WTC11 (cell line): ENCODE data around the gene SIPA1L2. TPM values are rescaled to one million over a fixed set of nuclear protein-coding genes. Genes with fewer than 3 reads are reported as not detected.
A peak's percentile ranks its signal among the peaks of the same experiment; 100 is the strongest.

Source experiments
- ATAC-seq: fragments of 200-7000 bp; cut with Tn5 transposase; 2 replicates; pipeline ENCODE4 v1.10.0; 2021; ENCODE audit warnings: mild to moderate bottlenecking, moderate library complexity
- CTCF ChIA-PET: fragments of 300-600 bp; sonication (Branson Sonifier 250); formaldehyde crosslinking; loops from one replicate; lab custom pipeline; 2021; ENCODE audit warnings: antibody characterized with exemption; lab: Charles Lee
- POLR2A ChIA-PET: fragments of 350-600 bp; sonication (Branson Sonifier 250); formaldehyde crosslinking; loops from one replicate; lab custom pipeline; 2021; ENCODE audit warnings: antibody characterized with exemption; lab: Charles Lee
- DNase-seq: peaks from one replicate; pipeline ENCODE4 v3.0.0; 2021; ENCODE audit warnings: low spot score
- H3K27ac Mint-ChIP-seq: 2 replicates; pipeline ENCODE4 v1.8.0; 2021; ENCODE audit warnings: mixed read lengths
- H3K27me3 Mint-ChIP-seq: 2 replicates; pipeline ENCODE4 v1.8.0; 2021; ENCODE audit warnings: low read depth, mild to moderate bottlenecking, moderate library complexity, mixed read lengths
- H3K36me3 Mint-ChIP-seq: 2 replicates; pipeline ENCODE4 v1.8.0; 2021; ENCODE audit warnings: mixed read lengths
- H3K4me1 Mint-ChIP-seq: 2 replicates; pipeline ENCODE4 v1.8.0; 2022; ENCODE audit warnings: mixed read lengths
- H3K4me3 Mint-ChIP-seq: 2 replicates; pipeline ENCODE4 v1.8.0; 2021; ENCODE audit warnings: mild to moderate bottlenecking, moderate library complexity, mixed read lengths
- H3K9me3 Mint-ChIP-seq: 2 replicates; pipeline ENCODE4 v1.8.0; 2021; ENCODE audit warnings: mixed read lengths
- ATF1 ChIP-seq: sonication (generic); formaldehyde crosslinking; IDR thresholded peaks from 2 replicates; pipeline ENCODE4 v1.8.1; 2023; ENCODE audit warnings: mild to moderate bottlenecking, moderate library complexity, missing genetic modification reagents
- CREB1 ChIP-seq: sonication (generic); formaldehyde crosslinking; IDR thresholded peaks from 2 replicates; pipeline ENCODE4 v1.8.0; 2023; ENCODE audit warnings: mild to moderate bottlenecking, missing genetic modification reagents
- CREM ChIP-seq: sonication (generic); formaldehyde crosslinking; IDR thresholded peaks from 2 replicates; pipeline ENCODE4 v1.8.1; 2022; ENCODE audit warnings: mild to moderate bottlenecking, missing genetic modification reagents, moderate library complexity
- ETV6 ChIP-seq: sonication (generic); formaldehyde crosslinking; IDR thresholded peaks from 2 replicates; pipeline ENCODE4 v1.8.1; 2022; ENCODE audit warnings: mild to moderate bottlenecking, missing genetic modification reagents
- FOXK1 ChIP-seq: sonication (generic); formaldehyde crosslinking; IDR thresholded peaks from 2 replicates; pipeline ENCODE4 v1.8.0; 2022; ENCODE audit warnings: mild to moderate bottlenecking, moderate library complexity, missing genetic modification reagents
- GABPB1 ChIP-seq: sonication (generic); formaldehyde crosslinking; IDR thresholded peaks from 2 replicates; pipeline ENCODE4 v1.8.1; 2023; ENCODE audit warnings: mild to moderate bottlenecking, missing genetic modification reagents
- GTF2I ChIP-seq: fragments of 250-450 bp; sonication (Bioruptor Pico); conservative IDR thresholded peaks from 2 replicates; pipeline ENCODE4 v1.4.0; 2021; ENCODE audit warnings: mild to moderate bottlenecking
- MXD4 ChIP-seq: fragments of 250-450 bp; sonication (Bioruptor Pico); IDR thresholded peaks from 2 replicates; pipeline ENCODE4 v1.8.0; 2021; ENCODE audit warnings: mild to moderate bottlenecking, moderate library complexity, borderline replicate concordance
- MYBL2 ChIP-seq: sonication (generic); formaldehyde crosslinking; IDR thresholded peaks from 2 replicates; pipeline ENCODE4 v1.8.1; 2023; ENCODE audit warnings: mild to moderate bottlenecking, moderate library complexity, missing genetic modification reagents
- OVOL2 ChIP-seq: fragments of 250-450 bp; sonication (Bioruptor Pico); IDR thresholded peaks from 2 replicates; pipeline ENCODE4 v1.9.0; 2021; ENCODE audit warnings: mild to moderate bottlenecking, borderline replicate concordance
- ZBTB21 ChIP-seq: sonication (generic); formaldehyde crosslinking; IDR thresholded peaks from 2 replicates; pipeline ENCODE4 v1.8.1; 2023; ENCODE audit warnings: mild to moderate bottlenecking, missing genetic modification reagents, borderline replicate concordance
- ZNF317 ChIP-seq: sonication (generic); formaldehyde crosslinking; IDR thresholded peaks from 2 replicates; pipeline ENCODE4 v1.8.1; 2023; ENCODE audit warnings: low read depth, mild to moderate bottlenecking, moderate library complexity, missing genetic modification reagents, borderline replicate concordance
- ZNF671 ChIP-seq: fragments of 250-450 bp; sonication (Bioruptor Pico); IDR thresholded peaks from 2 replicates; pipeline ENCODE4 v1.8.0; 2021; ENCODE audit warnings: mild to moderate bottlenecking
- total RNA-seq: library from RNA; stranded (reverse); gene quantifications from 3 replicates; pipeline ENCODE4 v1.2.3, GENCODE V29; 2021
- TF ChIP-seq, protein P1 (sequence below): fragments of 200-600 bp; IDR thresholded peaks from 2 replicates; pipeline ENCODE4 v1.8.0; 2022; ENCODE audit warnings: antibody characterized with exemption
- TF ChIP-seq, protein P2 (sequence below): sonication (generic); formaldehyde crosslinking; IDR thresholded peaks from 2 replicates; pipeline ENCODE4 v1.8.0; 2022; ENCODE audit warnings: mild to moderate bottlenecking, missing genetic modification reagents
- TF ChIP-seq, protein P3 (sequence below): fragments of 250-450 bp; sonication (Bioruptor Pico); IDR thresholded peaks from 2 replicates; pipeline ENCODE4 v1.8.0; 2021; ENCODE audit warnings: mild to moderate bottlenecking
- TF ChIP-seq, protein P4 (sequence below): sonication (generic); formaldehyde crosslinking; IDR thresholded peaks from 2 replicates; pipeline ENCODE4 v1.8.1; 2023; ENCODE audit warnings: mild to moderate bottlenecking, missing genetic modification reagents
- TF ChIP-seq, protein P5 (sequence below): sonication (generic); formaldehyde crosslinking; IDR thresholded peaks from 2 replicates; pipeline ENCODE4 v1.8.1; 2023; ENCODE audit warnings: mild to moderate bottlenecking, missing genetic modification reagents, moderate library complexity
- TF ChIP-seq, protein P6 (sequence below): sonication (generic); formaldehyde crosslinking; IDR thresholded peaks from 2 replicates; pipeline ENCODE4 v1.8.1; 2022; ENCODE audit warnings: mild to moderate bottlenecking, moderate library complexity, missing genetic modification reagents
- TF ChIP-seq, protein P7 (sequence below): fragments of 250-450 bp; sonication (Bioruptor Pico); IDR thresholded peaks from 2 replicates; pipeline ENCODE4 v1.9.0; 2021; ENCODE audit warnings: mild to moderate bottlenecking
- TF ChIP-seq, protein P8 (sequence below): sonication (generic); formaldehyde crosslinking; IDR thresholded peaks from 2 replicates; pipeline ENCODE4 v1.8.1; 2023; ENCODE audit warnings: mild to moderate bottlenecking, missing genetic modification reagents, moderate library complexity

SIPA1L2 gene
- total RNA-seq, 1 experiment from 2014 or later, result 14.3 TPM

DNA sequence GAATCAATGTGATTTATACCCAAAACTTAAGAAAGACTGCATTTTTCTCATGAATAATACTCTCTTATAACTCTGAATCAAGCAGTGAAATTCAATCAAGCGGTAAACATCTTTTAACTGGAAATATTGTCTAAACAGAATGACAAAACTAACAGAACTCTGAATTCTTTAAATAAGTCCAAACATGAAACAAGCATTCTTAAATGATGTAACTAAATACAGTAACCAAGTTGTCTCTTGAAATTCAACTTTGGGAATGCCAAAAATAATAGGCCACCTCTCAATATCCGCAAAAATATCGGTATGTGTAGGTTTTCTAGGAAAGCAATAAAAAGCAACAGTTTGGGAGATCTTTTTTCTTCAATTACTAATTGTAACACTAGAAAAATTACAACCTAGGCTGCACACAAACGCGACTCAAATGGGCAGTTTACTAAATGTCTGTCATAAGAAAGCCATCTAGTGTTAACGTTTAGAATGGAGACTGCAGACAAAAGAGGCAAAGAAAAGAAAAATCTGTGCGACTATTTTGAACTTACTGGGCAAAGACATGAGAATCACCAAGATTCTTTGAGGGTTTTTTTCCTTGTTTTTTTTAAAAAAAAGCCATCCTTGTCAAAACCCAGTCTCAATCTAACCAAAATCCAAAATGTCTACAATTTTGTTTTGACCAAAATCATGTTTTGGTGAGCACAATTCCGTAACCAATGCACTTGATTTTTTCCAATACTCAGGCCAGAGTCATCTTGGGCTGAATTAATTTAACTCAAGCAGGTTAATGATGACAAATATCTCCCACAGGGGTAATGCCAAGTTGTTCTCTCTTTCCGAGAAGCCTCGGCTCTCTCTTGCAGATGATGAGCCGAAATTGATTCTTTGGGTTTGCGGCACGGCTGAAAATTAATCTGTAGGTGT is 1.3 kb downstream of the SIPA1L2 start:
- H3K9me3 Mint-ChIP-seq, result no peaks in the 10 kb centered on the region
- H3K4me3 Mint-ChIP-seq, result peak overlapping the region; percentile 92
- ChIA-PET POLR2A (no interaction called here), CTCF (interaction anchor here (1.0 to 3.0 kb wide), 23 partner anchors 8 to 745 kb away, joined by 3 to 25 read pairs (median 5); partner anchors contain the start of gene MAP10)
- H3K4me1 Mint-ChIP-seq, result peaks cover 54% of the 10 kb centered on the region
- no peaks in the 10 kb centered on the region for H3K36me3 Mint-ChIP-seq
- no peak for ATAC-seq
- H3K27me3 Mint-ChIP-seq, result peaks cover 45% of the 10 kb centered on the region
- no peak for DNase-seq
- TF ChIP-seq FOXK1 (CRISPR knock-in tag) (no peak), ZNF671 (CRISPR knock-in tag) (no peak), CREM (no peak), ATF1 (CRISPR knock-in tag) (no peak), ETV6 (CRISPR knock-in tag) (no peak), MXD4 (CRISPR knock-in tag) (no peak)
- TF ChIP-seq, protein P1, sequence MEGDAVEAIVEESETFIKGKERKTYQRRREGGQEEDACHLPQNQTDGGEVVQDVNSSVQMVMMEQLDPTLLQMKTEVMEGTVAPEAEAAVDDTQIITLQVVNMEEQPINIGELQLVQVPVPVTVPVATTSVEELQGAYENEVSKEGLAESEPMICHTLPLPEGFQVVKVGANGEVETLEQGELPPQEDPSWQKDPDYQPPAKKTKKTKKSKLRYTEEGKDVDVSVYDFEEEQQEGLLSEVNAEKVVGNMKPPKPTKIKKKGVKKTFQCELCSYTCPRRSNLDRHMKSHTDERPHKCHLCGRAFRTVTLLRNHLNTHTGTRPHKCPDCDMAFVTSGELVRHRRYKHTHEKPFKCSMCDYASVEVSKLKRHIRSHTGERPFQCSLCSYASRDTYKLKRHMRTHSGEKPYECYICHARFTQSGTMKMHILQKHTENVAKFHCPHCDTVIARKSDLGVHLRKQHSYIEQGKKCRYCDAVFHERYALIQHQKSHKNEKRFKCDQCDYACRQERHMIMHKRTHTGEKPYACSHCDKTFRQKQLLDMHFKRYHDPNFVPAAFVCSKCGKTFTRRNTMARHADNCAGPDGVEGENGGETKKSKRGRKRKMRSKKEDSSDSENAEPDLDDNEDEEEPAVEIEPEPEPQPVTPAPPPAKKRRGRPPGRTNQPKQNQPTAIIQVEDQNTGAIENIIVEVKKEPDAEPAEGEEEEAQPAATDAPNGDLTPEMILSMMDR, result no peak
- TF ChIP-seq, protein P2, sequence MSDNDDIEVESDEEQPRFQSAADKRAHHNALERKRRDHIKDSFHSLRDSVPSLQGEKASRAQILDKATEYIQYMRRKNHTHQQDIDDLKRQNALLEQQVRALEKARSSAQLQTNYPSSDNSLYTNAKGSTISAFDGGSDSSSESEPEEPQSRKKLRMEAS (CRISPR knock-in tag), result no peak
- TF ChIP-seq, protein P3, sequence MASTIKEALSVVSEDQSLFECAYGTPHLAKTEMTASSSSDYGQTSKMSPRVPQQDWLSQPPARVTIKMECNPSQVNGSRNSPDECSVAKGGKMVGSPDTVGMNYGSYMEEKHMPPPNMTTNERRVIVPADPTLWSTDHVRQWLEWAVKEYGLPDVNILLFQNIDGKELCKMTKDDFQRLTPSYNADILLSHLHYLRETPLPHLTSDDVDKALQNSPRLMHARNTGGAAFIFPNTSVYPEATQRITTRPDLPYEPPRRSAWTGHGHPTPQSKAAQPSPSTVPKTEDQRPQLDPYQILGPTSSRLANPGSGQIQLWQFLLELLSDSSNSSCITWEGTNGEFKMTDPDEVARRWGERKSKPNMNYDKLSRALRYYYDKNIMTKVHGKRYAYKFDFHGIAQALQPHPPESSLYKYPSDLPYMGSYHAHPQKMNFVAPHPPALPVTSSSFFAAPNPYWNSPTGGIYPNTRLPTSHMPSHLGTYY (CRISPR knock-in tag), result no peak
- TF ChIP-seq, protein P4, sequence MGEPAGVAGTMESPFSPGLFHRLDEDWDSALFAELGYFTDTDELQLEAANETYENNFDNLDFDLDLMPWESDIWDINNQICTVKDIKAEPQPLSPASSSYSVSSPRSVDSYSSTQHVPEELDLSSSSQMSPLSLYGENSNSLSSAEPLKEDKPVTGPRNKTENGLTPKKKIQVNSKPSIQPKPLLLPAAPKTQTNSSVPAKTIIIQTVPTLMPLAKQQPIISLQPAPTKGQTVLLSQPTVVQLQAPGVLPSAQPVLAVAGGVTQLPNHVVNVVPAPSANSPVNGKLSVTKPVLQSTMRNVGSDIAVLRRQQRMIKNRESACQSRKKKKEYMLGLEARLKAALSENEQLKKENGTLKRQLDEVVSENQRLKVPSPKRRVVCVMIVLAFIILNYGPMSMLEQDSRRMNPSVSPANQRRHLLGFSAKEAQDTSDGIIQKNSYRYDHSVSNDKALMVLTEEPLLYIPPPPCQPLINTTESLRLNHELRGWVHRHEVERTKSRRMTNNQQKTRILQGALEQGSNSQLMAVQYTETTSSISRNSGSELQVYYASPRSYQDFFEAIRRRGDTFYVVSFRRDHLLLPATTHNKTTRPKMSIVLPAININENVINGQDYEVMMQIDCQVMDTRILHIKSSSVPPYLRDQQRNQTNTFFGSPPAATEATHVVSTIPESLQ (CRISPR knock-in tag), result no peak
- TF ChIP-seq, protein P5, sequence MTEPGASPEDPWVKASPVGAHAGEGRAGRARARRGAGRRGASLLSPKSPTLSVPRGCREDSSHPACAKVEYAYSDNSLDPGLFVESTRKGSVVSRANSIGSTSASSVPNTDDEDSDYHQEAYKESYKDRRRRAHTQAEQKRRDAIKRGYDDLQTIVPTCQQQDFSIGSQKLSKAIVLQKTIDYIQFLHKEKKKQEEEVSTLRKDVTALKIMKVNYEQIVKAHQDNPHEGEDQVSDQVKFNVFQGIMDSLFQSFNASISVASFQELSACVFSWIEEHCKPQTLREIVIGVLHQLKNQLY (CRISPR knock-in tag), result no peak
- TF ChIP-seq, protein P6, sequence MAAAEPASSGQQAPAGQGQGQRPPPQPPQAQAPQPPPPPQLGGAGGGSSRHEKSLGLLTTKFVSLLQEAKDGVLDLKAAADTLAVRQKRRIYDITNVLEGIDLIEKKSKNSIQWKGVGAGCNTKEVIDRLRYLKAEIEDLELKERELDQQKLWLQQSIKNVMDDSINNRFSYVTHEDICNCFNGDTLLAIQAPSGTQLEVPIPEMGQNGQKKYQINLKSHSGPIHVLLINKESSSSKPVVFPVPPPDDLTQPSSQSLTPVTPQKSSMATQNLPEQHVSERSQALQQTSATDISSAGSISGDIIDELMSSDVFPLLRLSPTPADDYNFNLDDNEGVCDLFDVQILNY (CRISPR knock-in tag), result no peak
- no peak overlapping the region for H3K27ac Mint-ChIP-seq

DNA sequence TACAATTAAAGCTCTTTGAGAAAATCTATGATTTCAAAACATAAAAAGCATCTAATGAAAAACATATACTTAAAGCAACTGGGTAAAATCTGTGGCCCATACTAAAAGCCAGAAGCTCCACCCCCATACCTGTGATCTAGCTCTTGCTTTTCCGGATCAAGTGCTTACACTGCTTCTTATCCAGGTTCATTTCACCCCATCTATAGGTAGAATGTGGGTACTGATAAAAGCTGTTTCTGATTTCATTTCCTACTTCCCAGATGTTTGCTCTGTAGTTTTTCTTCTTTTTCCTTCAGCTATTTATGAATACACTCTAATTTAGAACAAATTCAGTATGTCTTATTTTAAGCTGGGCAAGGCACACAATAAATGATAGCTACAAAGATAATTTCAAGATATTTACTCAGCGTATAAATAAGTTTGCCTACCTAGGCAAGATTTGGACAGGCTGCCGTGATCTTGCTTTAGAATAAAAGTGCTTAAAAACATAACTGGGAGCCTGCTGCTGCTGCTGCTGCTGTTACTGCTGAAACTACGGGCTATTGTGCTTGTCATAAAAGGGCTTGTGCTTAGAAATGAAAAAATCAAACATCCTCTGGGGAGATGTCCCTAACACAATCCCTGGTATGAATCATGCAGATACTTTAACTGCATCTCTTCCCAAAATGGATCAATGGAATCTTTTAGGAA is 2.1 kb downstream of the SIPA1L2 start:
- TF ChIP-seq, protein P4 (CRISPR knock-in tag), result no peak
- TF ChIP-seq MYBL2 (CRISPR knock-in tag), result no peak
- TF ChIP-seq ZNF317, result no peak
- no peak for TF ChIP-seq CREB1 (CRISPR knock-in tag)
- TF ChIP-seq, protein P2 (CRISPR knock-in tag), result no peak
- no peak for TF ChIP-seq GABPB1 (CRISPR knock-in tag)
- TF ChIP-seq, protein P7, sequence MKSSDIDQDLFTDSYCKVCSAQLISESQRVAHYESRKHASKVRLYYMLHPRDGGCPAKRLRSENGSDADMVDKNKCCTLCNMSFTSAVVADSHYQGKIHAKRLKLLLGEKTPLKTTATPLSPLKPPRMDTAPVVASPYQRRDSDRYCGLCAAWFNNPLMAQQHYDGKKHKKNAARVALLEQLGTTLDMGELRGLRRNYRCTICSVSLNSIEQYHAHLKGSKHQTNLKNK (CRISPR knock-in tag), result no peak
- no peak for TF ChIP-seq ZBTB21 (CRISPR knock-in tag)
- no peak for TF ChIP-seq OVOL2 (CRISPR knock-in tag)
- TF ChIP-seq GTF2I (CRISPR knock-in tag), result no peak
- TF ChIP-seq, protein P8, sequence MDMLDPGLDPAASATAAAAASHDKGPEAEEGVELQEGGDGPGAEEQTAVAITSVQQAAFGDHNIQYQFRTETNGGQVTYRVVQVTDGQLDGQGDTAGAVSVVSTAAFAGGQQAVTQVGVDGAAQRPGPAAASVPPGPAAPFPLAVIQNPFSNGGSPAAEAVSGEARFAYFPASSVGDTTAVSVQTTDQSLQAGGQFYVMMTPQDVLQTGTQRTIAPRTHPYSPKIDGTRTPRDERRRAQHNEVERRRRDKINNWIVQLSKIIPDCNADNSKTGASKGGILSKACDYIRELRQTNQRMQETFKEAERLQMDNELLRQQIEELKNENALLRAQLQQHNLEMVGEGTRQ (CRISPR knock-in tag), result no peak
- TF ChIP-seq MXD4 (CRISPR knock-in tag), result no peak
- DNase-seq, result no peak
- Mint-ChIP-seq H3K27ac (no peak overlapping the region), H3K9me3 (no peaks in the 10 kb centered on the region), H3K36me3 (no peaks in the 10 kb centered on the region), H3K4me1 (peaks cover 62% of the 10 kb centered on the region), H3K27me3 (peaks cover 42% of the 10 kb centered on the region), H3K4me3 (peak overlapping the region; percentile 92)
- CTCF ChIA-PET, result interaction anchor here (0.5 to 3.0 kb wide), 57 partner anchors 9 to 1099 kb away, joined by 3 to 25 read pairs (median 4); partner anchors contain the start of genes MAP10 and TSNAX
- peak; percentile 13 for ATAC-seq
- POLR2A ChIA-PET, result interaction anchor here (0.5 to 1.0 kb wide), 2 partner anchors 200 to 401 kb away, joined by 3 read pairs; no protein-coding TSS in a partner anchor
